ENCODE measurements around the gene ZNF414. TPM values are rescaled to one million over a fixed set of nuclear protein-coding genes. Genes with fewer than 3 reads are reported as not detected.

Gene ZNF414
- total and polyA plus RNA-seq, 2 experiments from 2014 or later, result 27.4 to 45.0 TPM

DNA sequence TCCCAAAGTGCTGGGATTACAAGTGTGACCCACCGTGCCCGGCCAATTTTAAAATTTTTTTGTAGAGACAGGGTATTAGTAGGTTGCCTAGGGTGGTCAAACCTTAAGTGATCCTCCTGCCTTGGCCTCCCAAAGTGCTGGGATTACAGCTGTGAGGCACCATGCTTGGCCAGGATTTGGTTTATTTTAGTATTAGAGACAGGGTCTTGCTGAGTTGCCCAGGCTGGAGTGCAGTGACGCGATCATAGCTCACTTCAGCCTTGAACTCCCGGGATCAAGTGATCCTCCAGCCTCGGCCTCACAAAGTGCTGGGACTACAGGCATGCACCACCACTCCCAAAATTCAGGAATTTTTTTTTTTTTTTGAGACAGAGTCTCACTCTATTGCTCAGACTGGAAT, 5.4 kb upstream of the ZNF414 start:
- no peaks in the 10 kb centered on the region for H3K36me3 ChIP-seq (ENCODE audit: insufficient read depth)
- DNase-seq (ENCODE audit: low spot score) (no peak), ATAC-seq (no peak)
- Mint-ChIP-seq H3K27me3 (ENCODE audit: insufficient read depth, low read depth, poor library complexity) (peaks cover 14% of the 10 kb centered on the region), H3K9me3 (no peaks in the 10 kb centered on the region; the same call in 2 of the 3 replicates), H3K4me1 (peaks cover 4% of the 10 kb centered on the region; the same call in 2 of the 3 replicates), H3K36me3 (ENCODE audit: low read depth) (no peaks in the 10 kb centered on the region), H3K4me3 (no peak overlapping the region), H3K27ac (no peak overlapping the region)
- H4K20me1 ChIP-seq (replicated peaks; ENCODE audit: insufficient read depth), result no peaks in the 10 kb centered on the region
- no peak overlapping the region for H2AFZ ChIP-seq
- no peak overlapping the region for H3K27ac ChIP-seq (ENCODE audit: low read depth)
- no peaks in the 10 kb centered on the region for H3K27me3 ChIP-seq (ENCODE audit: insufficient read depth)
- H3F3A ChIP-seq (replicated peaks; ENCODE audit: low read depth), result peaks cover 12% of the 10 kb centered on the region
- H3K4me3 ChIP-seq, result no peak overlapping the region
- H3K9me2 ChIP-seq (ENCODE audit: insufficient read depth), result no peaks in the 10 kb centered on the region
- no peaks in the 10 kb centered on the region; the same call in 1 of the 2 replicates for H3K4me1 ChIP-seq (ENCODE audit: insufficient read depth)
- H3K79me2 ChIP-seq (replicated peaks; ENCODE audit: insufficient read depth), result no peaks in the 10 kb centered on the region
- TF ChIP-seq REST (IDR thresholded peaks at IDR 0.05; ENCODE audit: unreplicated experiment), result no peak
- no peak overlapping the region for H3K4me2 ChIP-seq

DNA sequence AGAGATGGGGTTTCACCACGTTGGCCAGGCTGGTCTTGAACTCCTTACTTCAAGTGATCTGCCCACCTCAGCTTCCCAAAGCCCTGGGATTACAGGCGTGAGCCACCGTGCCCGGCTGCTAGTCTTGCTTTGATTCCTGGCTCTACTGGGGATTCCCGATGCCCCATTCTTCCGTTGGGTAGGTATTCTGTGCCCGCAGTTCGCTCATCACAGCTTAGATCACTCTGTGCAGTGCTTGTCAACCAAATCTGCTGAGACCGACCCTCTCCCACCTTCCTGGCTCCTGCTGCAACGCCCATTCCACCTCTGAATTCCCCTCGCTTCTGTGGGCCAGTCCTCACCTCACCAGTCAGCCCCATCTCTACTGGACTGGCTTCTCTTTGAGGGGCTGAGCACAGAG, 4.6 kb upstream of the ZNF414 start:
- Mint-ChIP-seq H3K4me3 (no peak overlapping the region), H3K27ac (no peak overlapping the region), H3K4me1 (peaks cover 6% of the 10 kb centered on the region; the same call in 2 of the 3 replicates), H3K27me3 (ENCODE audit: insufficient read depth, low read depth, poor library complexity) (peaks cover 19% of the 10 kb centered on the region), H3K36me3 (ENCODE audit: low read depth) (no peaks in the 10 kb centered on the region; the same call in 2 of the 3 replicates), H3K9me3 (no peaks in the 10 kb centered on the region; the same call in 2 of the 3 replicates)
- Histone ChIP-seq H3K27ac (ENCODE audit: low read depth) (no peak overlapping the region), H3K79me2 (replicated peaks; ENCODE audit: insufficient read depth) (no peaks in the 10 kb centered on the region), H3K36me3 (ENCODE audit: insufficient read depth) (no peaks in the 10 kb centered on the region), H3K4me2 (no peak overlapping the region), H2AFZ (peak overlapping the region; percentile 69), H3K4me3 (no peak overlapping the region), H3K4me1 (ENCODE audit: insufficient read depth) (no peaks in the 10 kb centered on the region; the same call in 1 of the 2 replicates), H3K27me3 (ENCODE audit: insufficient read depth) (no peaks in the 10 kb centered on the region), H3F3A (replicated peaks; ENCODE audit: low read depth) (peaks cover 12% of the 10 kb centered on the region; the same call in 1 of the 2 replicates), H3K9me2 (ENCODE audit: insufficient read depth) (no peaks in the 10 kb centered on the region), H4K20me1 (replicated peaks; ENCODE audit: insufficient read depth) (no peaks in the 10 kb centered on the region)
- no peak for TF ChIP-seq ZNF114 (CRISPR knock-in tag; IDR thresholded peaks at IDR 0.05)
- no peak for TF ChIP-seq ZNF331 (CRISPR knock-in tag; IDR thresholded peaks at IDR 0.05; ENCODE audit: low read depth)
- no peak for TF ChIP-seq ZNF462 (CRISPR knock-in tag; IDR thresholded peaks at IDR 0.05)
- TF ChIP-seq NANOG (IDR thresholded peaks at IDR 0.05; ENCODE audit: borderline replicate concordance), result no peak
- TF ChIP-seq, protein P1, sequence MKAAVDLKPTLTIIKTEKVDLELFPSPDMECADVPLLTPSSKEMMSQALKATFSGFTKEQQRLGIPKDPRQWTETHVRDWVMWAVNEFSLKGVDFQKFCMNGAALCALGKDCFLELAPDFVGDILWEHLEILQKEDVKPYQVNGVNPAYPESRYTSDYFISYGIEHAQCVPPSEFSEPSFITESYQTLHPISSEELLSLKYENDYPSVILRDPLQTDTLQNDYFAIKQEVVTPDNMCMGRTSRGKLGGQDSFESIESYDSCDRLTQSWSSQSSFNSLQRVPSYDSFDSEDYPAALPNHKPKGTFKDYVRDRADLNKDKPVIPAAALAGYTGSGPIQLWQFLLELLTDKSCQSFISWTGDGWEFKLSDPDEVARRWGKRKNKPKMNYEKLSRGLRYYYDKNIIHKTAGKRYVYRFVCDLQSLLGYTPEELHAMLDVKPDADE (IDR thresholded peaks at IDR 0.05), result no peak
- ATAC-seq (no peak), DNase-seq (ENCODE audit: low spot score) (no peak)
